Esophagus squamous epithelium (tissue), 5 donors: ENCODE measurements around the gene DPY19L2. TPM values are rescaled to one million over a fixed set of nuclear protein-coding genes. Genes with fewer than 3 reads are reported as not detected.
"Not testable (repeated sequence)": the region's sequence is repeated elsewhere in the genome, so short reads cannot be mapped to it uniquely, and the experiment has no call there.

Experiments
- DNase-seq: peaks from one replicate; lab custom pipeline; 2025; lab: John Stamatoyannopoulos, UW
- H3K27ac ChIP-seq, 4 donors: fragments of 200-600 bp; sonication (generic); one replicate each; pipeline ENCODE4 v1.5.1; 2016 to 2019; ENCODE audit warnings: mild to moderate bottlenecking in 1 of 4
- H3K27me3 ChIP-seq, 4 donors: fragments of 200-600 bp; sonication (generic); 1 replicate in 3 of 4; 2 replicates in 1 of 4; pipeline versions ENCODE4 v1.5.1 to v1.6.0; 2017 to 2021; ENCODE audit warnings: antibody characterized with exemption in 1 of 4
- H3K36me3 ChIP-seq, 3 donors: fragments of 200-600 bp; sonication (generic); one replicate each; pipeline ENCODE4 v1.5.1; 2016 to 2019
- H3K4me1 ChIP-seq, 3 donors: fragments of 200-600 bp; sonication (generic); one replicate each; pipeline ENCODE4 v1.5.1; 2017 to 2019
- H3K4me3 ChIP-seq, 4 donors: fragments of 200-600 bp; sonication (generic); 1 replicate in 3 of 4; 2 replicates in 1 of 4; pipeline ENCODE4 v1.5.1; 2016 to 2019; ENCODE audit warnings: mild to moderate bottlenecking in 2 of 4, moderate library complexity in 1 of 4
- H3K9me3 ChIP-seq, 3 donors: fragments of 200-600 bp; sonication (generic); one replicate each; pipeline ENCODE4 v1.5.1; 2016 to 2019
- POLR2A ChIP-seq, 4 donors: fragments of 450-650 bp; IDR thresholded peaks; one replicate each; pipeline ENCODE4 v1.6.1; 2017; ENCODE audit warnings: antibody characterized with exemption in 4 of 4, mild to moderate bottlenecking in 4 of 4, moderate library complexity in 3 of 4
- WGBS, 2 donors: methylation state at CpG; one replicate each; pipeline ENCODE4 v1.1.5; 2018; 5-methylcytosine and 5-hydroxymethylcytosine counted together
- intact Hi-C: fragments of 100-400 bp; cut with DNase I; formaldehyde crosslinking; loops from one replicate; pipeline ENCODE4 v1.15.0; 2022
- total RNA-seq, 4 donors: library from RNA; depleted of rRNA; stranded (reverse); fragments of >200 nt; gene quantifications; one replicate each; pipeline ENCODE4 v1.1.0, GENCODE V29; 2016
- TF ChIP-seq, protein P1 (sequence below), 6 experiments: fragments of 450-650 bp in 4 of 6; fragments of 200-600 bp in 2 of 6; sonication (generic) in 2 of 6; IDR thresholded peaks; one replicate each; pipeline ENCODE4 v1.5.1; 2016 to 2019; ENCODE audit warnings: antibody characterized with exemption in 6 of 6, mild to moderate bottlenecking in 4 of 6, moderate library complexity in 4 of 6
- donor health status: DM: yes; HTN: yes; CAD: no.

Gene DPY19L2
- total RNA-seq, 4 donors from 2014 or later, result 0.15 to 7.1 (median 1.0) TPM

- Histone ChIP-seq H3K27ac (no peak overlapping the region), H3K4me3 (no peak overlapping the region), H3K36me3 (no peaks in the 10 kb centered on the region), H3K27me3 (no peaks in the 10 kb centered on the region), H3K4me1 (no peaks in the 10 kb centered on the region), H3K9me3 (no peaks in the 10 kb centered on the region)
- TF ChIP-seq POLR2A (IDR thresholded peaks at IDR 0.05), result no peak
- TF ChIP-seq, protein P1, sequence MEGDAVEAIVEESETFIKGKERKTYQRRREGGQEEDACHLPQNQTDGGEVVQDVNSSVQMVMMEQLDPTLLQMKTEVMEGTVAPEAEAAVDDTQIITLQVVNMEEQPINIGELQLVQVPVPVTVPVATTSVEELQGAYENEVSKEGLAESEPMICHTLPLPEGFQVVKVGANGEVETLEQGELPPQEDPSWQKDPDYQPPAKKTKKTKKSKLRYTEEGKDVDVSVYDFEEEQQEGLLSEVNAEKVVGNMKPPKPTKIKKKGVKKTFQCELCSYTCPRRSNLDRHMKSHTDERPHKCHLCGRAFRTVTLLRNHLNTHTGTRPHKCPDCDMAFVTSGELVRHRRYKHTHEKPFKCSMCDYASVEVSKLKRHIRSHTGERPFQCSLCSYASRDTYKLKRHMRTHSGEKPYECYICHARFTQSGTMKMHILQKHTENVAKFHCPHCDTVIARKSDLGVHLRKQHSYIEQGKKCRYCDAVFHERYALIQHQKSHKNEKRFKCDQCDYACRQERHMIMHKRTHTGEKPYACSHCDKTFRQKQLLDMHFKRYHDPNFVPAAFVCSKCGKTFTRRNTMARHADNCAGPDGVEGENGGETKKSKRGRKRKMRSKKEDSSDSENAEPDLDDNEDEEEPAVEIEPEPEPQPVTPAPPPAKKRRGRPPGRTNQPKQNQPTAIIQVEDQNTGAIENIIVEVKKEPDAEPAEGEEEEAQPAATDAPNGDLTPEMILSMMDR (IDR thresholded peaks at IDR 0.05), result no peak
- DNase-seq, result no peak
- 76 to 83% methylated on average over 3 of the region's 3 CpGs for WGBS, 2 donors
- intact Hi-C loops, result no loop called here
These were observed 38.0 kb upstream of the DPY19L2 start for GRCh38 chr12:63706336-63706735.

GRCh38 chr12:63699678-63700382 is 31.5 kb upstream of the DPY19L2 start:
- H3K36me3 ChIP-seq, H3K4me1 ChIP-seq, H3K4me3 ChIP-seq, DNase-seq, H3K27me3 ChIP-seq, intact Hi-C loops, H3K9me3 ChIP-seq, H3K27ac ChIP-seq: not testable (repeated sequence)
- 66 to 73% methylated on average over 3 of the region's 3 CpGs for WGBS, 2 donors

- H3K27me3 ChIP-seq, H3K9me3 ChIP-seq, intact Hi-C loops, H3K4me3 ChIP-seq, H3K4me1 ChIP-seq, DNase-seq, H3K36me3 ChIP-seq, H3K27ac ChIP-seq: not testable (repeated sequence)
- WGBS, 2 donors, result 44% methylated on average over 1 of the region's 2 CpGs; no CpG with 5 or more reads in 1 of the 2 donors
These were observed 30.7 kb upstream of the DPY19L2 start for GRCh38 chr12:63699011-63699410.

DNA sequence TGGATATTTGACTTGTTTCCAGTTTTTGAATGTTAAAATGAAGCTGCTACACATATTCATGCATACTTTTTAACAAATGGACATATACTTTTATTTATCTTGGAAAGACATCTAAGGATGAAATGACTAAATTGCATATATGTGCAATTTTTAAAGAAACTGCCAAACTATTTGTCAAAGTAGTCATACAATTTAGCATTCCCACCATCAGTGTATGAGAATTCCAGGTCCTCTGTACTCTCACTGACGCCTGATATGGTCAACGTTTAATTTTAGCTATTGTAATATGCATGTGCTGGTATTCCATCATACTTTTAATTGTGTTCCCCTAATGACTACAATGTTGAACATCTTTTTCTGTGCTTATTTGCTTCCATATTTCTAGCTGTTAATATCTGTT is 22.5 kb upstream of the DPY19L2 start:
- DNase-seq, H3K36me3 ChIP-seq, H3K9me3 ChIP-seq, H3K27me3 ChIP-seq, H3K27ac ChIP-seq, intact Hi-C loops, H3K4me3 ChIP-seq, H3K4me1 ChIP-seq: not testable (repeated sequence)
- WGBS, 2 donors, result 69 to 90% methylated on average over 2 of the region's 2 CpGs

DNA sequence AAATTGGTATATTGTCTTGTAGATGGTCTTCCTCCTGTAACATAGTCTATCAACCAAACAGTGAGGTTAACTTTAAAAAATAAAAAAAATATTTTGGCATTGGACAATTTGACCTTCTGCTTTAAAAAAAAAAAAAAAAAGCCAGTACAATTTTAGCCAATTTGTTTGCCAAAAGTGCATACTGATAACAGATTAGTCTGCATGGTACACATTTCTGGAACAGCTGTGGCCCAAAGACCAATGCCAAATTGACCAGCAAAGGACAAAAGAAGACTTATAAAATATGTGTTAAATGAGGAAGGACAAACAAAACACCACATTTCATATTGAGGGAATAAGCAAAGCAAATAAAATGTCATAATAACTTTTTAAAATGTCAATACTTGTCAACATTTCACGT is 20.8 kb upstream of the DPY19L2 start:
- 71 to 76% methylated on average over 1 of the region's 1 CpG for WGBS, 2 donors
- DNase-seq, intact Hi-C loops: not testable (repeated sequence)

DNA sequence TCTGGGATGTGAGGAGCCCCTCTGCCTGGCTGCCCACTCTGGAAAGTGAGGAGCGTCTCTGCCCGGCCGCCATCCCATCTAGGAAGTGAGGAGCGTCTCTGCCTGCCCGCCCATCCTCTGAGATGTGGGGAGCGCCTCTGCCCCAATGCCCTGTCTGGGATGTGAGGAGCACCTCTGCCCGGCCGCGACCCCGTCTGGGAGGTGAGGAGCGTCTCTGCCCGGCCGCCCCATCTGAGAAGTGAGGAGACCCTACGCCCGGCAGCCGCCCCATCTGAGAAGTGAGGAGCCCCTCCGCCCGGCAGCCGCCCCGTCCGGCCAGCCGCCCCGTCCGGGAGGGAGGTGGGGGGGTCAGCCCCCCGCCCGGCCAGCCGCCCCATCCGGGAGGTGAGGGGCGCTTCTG is 18.3 kb upstream of the DPY19L2 start:
- H3K36me3 ChIP-seq, H3K27ac ChIP-seq, H3K9me3 ChIP-seq, H3K27me3 ChIP-seq, H3K4me1 ChIP-seq, intact Hi-C loops, DNase-seq, H3K4me3 ChIP-seq: not testable (repeated sequence)
- WGBS, 2 donors, result no CpG with 5 or more reads among the region's 29 CpGs

More for the DNA sequence above, 20.8 kb upstream of the DPY19L2 start:
- H3K9me3 ChIP-seq, H3K27ac ChIP-seq, H3K36me3 ChIP-seq, H3K4me3 ChIP-seq, H3K27me3 ChIP-seq, H3K4me1 ChIP-seq: not testable (repeated sequence)

GRCh38 chr12:63685789-63686188 is 17.5 kb upstream of the DPY19L2 start:
- H3K4me1 ChIP-seq, H3K4me3 ChIP-seq, H3K27me3 ChIP-seq, H3K27ac ChIP-seq, intact Hi-C loops, H3K9me3 ChIP-seq, H3K36me3 ChIP-seq, DNase-seq: not testable (repeated sequence)
- 79 to 92% methylated on average over 2 of the region's 2 CpGs for WGBS, 2 donors

DNA sequence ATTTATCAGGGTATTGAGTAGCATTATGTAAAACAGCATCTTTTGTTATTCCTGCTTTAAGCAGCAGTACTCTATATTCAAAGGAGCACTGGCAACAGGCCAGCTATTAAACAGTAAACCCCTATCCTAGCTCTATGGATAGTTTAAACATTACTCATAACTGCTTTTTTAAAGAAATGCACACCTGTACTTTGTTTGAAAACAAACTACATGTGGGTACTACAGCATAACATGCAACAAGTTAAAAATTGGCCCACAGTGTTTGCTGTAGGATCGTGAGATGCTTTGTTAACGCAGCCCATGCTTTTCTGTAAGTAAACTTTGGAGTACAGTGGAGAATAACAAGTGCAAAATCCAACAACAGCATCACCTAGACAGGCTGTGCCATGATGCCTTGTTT is 14.3 kb upstream of the DPY19L2 start:
- H3K4me3 ChIP-seq, result not testable (repeated sequence)

GRCh38 chr12:63680758-63681157 is 12.5 kb upstream of the DPY19L2 start:
- H3K9me3 ChIP-seq, H3K4me3 ChIP-seq, DNase-seq, H3K27me3 ChIP-seq, intact Hi-C loops, H3K27ac ChIP-seq, H3K36me3 ChIP-seq, H3K4me1 ChIP-seq: not testable (repeated sequence)

More for the DNA sequence above, 14.3 kb upstream of the DPY19L2 start:
- intact Hi-C loops, H3K9me3 ChIP-seq, H3K4me1 ChIP-seq, H3K27ac ChIP-seq, H3K27me3 ChIP-seq, DNase-seq, H3K36me3 ChIP-seq: not testable (repeated sequence)
- WGBS, 2 donors, result 32 to 44% methylated on average over 2 of the region's 2 CpGs
